Activated CD4-positive, alpha-beta T cell treated with anti-CD3 and anti-CD28 coated beads, Interleukin-2, amount 10 ng/mL, durations not matched to agents 7 days and 5 days (primary cell): ENCODE data around the gene KRT40. TPM values are rescaled to one million over a fixed set of nuclear protein-coding genes. Genes with fewer than 3 reads are reported as not detected.
"Not testable (repeated sequence)": the region's sequence is repeated elsewhere in the genome, so short reads cannot be mapped to it uniquely, and the experiment has no call there.

Experiments used
- CTCF ChIA-PET: fragments of 350-600 bp; sonication (Branson Sonifier 250); formaldehyde crosslinking; loops from one replicate; lab custom pipeline; 2021; ENCODE audit warnings: antibody characterized with exemption; lab: Charles Lee
- POLR2A ChIA-PET: fragments of 350-600 bp; sonication (Branson Sonifier 250); formaldehyde crosslinking; loops from one replicate; lab custom pipeline; 2021; ENCODE audit warnings: antibody characterized with exemption; lab: Charles Lee
- DNase-seq: peaks from one replicate; pipeline ENCODE4 v3.0.0-alpha.2; 2020
- H3K27ac Mint-ChIP-seq: one replicate; pipeline ENCODE4 v1.8.0; 2021; ENCODE audit warnings: mild to moderate bottlenecking, moderate library complexity, mixed read lengths
- H3K27me3 Mint-ChIP-seq: one replicate; pipeline ENCODE4 v1.8.0; 2021; ENCODE audit warnings: mixed read lengths
- H3K36me3 Mint-ChIP-seq: one replicate; pipeline ENCODE4 v1.8.0; 2021; ENCODE audit warnings: low read depth, mixed read lengths
- H3K4me1 Mint-ChIP-seq: one replicate; pipeline ENCODE4 v1.8.0; 2021; ENCODE audit warnings: mixed read lengths
- H3K4me3 Mint-ChIP-seq: one replicate; pipeline ENCODE4 v1.8.0; 2021; ENCODE audit warnings: mild to moderate bottlenecking, moderate library complexity, mixed read lengths
- H3K9me3 Mint-ChIP-seq: one replicate; pipeline ENCODE4 v1.8.0; 2021; ENCODE audit warnings: mixed read lengths
- total RNA-seq, 2 experiments: library from RNA; stranded (reverse); gene quantifications; one replicate each; pipeline ENCODE4 v1.2.3, GENCODE V29; 2021

The KRT40 gene
- total RNA-seq, 2 experiments from 2014 or later = not detected

DNA sequence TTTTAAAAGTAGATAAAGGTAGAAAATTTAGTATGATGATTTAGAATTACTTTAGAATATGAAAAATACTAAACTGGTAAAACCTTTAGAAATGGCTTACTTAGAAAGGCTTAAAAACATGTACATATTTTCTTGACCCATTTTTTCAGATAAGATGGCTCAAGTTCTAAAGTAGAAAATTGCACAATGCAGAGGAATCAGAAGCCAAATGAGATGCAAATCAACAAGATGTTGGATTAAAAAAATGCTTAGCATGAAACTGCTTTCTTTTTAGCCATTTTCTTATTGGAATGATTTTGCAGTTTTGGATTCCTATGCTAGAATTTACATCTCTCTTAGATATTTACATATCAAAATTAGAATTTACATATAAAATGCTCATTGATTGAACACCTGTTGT is 26.3 kb upstream of the KRT40 start:
- CTCF ChIA-PET = interaction anchor here (1.4 kb wide), 1 partner anchor 8 kb away, joined by 5 read pairs; no protein-coding TSS in a partner anchor
- Mint-ChIP-seq H3K4me1 (no peaks in the 10 kb centered on the region), H3K4me3 (no peak overlapping the region), H3K9me3 (no peaks in the 10 kb centered on the region), H3K27me3 (peaks cover 7% of the 10 kb centered on the region), H3K36me3 (no peaks in the 10 kb centered on the region), H3K27ac (no peak overlapping the region)
- POLR2A ChIA-PET = no interaction called here
- DNase-seq = no peak

DNA sequence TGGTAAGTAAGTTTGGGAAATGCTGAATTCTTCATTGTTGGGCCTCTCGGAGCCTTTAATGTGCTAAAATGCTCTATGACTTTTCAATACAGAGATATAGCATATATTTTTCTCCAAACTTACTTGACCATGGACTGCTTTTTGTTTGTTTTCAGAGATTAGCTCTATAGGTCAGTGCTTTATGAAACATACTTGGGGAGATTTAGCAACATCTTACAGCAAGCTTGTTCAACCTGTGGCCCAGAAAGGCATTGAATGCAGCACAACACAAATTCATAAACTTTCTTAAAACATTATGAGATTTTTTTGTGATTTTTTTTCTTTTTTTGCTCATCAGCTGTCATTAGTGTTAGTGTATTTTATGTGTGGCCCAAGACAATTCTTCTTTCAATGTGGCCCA is 25.8 kb upstream of the KRT40 start:
- ChIA-PET CTCF (interaction anchor here (1.4 kb wide), 1 partner anchor 8 kb away, joined by 5 read pairs; no protein-coding TSS in a partner anchor), POLR2A (interaction anchor here (0.7 kb wide), 1 partner anchor 65 kb away, joined by 3 read pairs; no protein-coding TSS in a partner anchor)
- Mint-ChIP-seq H3K36me3 (no peaks in the 10 kb centered on the region), H3K4me1 (no peaks in the 10 kb centered on the region), H3K9me3 (no peaks in the 10 kb centered on the region), H3K27me3 (peaks cover 5% of the 10 kb centered on the region), H3K4me3 (no peak overlapping the region), H3K27ac (no peak overlapping the region)
- DNase-seq = no peak

- no peaks in the 10 kb centered on the region for H3K9me3 Mint-ChIP-seq
- POLR2A ChIA-PET = interaction anchor here (0.7 kb wide), 1 partner anchor 66 kb away, joined by 3 read pairs; no protein-coding TSS in a partner anchor
- no peaks in the 10 kb centered on the region for H3K36me3 Mint-ChIP-seq
- no peak for DNase-seq
- H3K4me1 Mint-ChIP-seq = no peaks in the 10 kb centered on the region
- H3K27me3 Mint-ChIP-seq = peaks cover 8% of the 10 kb centered on the region
- CTCF ChIA-PET = interaction anchor here (1.4 kb wide), 1 partner anchor 9 kb away, joined by 5 read pairs; no protein-coding TSS in a partner anchor
- no peak overlapping the region for H3K4me3 Mint-ChIP-seq
- no peak overlapping the region for H3K27ac Mint-ChIP-seq
Observed at GRCh38 chr17:41009301-41009760, 25.2 kb upstream of the KRT40 start.

DNA sequence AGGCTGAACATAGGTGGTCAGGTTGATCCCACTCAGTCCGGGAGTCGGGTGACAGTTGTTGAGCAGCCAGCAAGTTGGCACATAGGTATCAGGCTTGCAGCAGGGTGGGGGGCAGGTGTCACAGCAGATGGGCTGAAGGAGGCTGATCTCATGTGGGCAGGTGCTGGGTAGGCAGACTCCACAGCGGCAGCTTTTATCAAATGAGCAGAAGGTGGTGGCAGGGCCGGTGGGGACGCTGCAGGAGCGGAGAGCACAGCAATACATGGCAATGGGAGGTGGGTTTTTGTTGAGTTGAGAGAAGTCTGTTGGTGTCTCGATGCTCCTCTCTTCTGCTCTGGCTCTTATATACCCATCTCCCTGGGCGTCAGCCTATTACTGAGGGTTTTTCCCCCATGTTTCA is 24.7 kb upstream of the KRT40 start, which contains the start of gene KRTAP3-1:
TSS of gene KRTAP3-1 (minus strand) at position 318 of the 400 bp plus-strand sequence. CDS start at position 264, 54 bp downstream.
- Mint-ChIP-seq H3K4me3 (no peak within 1 kb of the TSS), H3K9me3 (no peaks in the 10 kb centered on the region), H3K27me3 (peaks cover 8% of the 10 kb centered on the region), H3K36me3 (no peaks in the 10 kb centered on the region), H3K27ac (no peak within 1 kb of the TSS), H3K4me1 (no peaks in the 10 kb centered on the region)
- POLR2A ChIA-PET = no interaction called here
- CTCF ChIA-PET = no interaction called here
- no peak for DNase-seq

DNA sequence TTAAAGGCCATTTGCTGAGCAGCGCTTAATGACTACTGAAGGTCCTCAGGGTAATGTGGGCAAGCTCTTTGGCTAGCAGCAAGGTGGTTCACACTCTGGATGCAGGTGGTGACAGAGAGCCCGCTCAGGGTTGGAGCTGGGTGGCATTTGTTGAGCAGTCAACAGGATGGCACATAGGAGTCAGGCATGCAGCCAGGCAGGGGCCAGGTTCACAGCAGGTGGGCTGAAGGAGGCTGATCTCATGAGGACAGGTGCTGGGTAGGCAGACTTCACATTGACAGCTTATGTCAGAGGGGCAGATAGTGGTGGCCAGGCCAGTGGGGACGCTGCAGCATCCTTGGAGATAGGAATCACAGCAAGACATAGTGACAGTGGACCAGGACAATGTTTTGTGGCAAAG is 20.3 kb upstream of the KRT40 start:
- Mint-ChIP-seq H3K4me1 (no peaks in the 10 kb centered on the region), H3K4me3 (no peak overlapping the region), H3K9me3 (no peaks in the 10 kb centered on the region), H3K27me3 (peaks cover 12% of the 10 kb centered on the region), H3K27ac (no peak overlapping the region), H3K36me3 (no peaks in the 10 kb centered on the region)
- ChIA-PET CTCF (no interaction called here), POLR2A (no interaction called here)
- DNase-seq = no peak

DNA sequence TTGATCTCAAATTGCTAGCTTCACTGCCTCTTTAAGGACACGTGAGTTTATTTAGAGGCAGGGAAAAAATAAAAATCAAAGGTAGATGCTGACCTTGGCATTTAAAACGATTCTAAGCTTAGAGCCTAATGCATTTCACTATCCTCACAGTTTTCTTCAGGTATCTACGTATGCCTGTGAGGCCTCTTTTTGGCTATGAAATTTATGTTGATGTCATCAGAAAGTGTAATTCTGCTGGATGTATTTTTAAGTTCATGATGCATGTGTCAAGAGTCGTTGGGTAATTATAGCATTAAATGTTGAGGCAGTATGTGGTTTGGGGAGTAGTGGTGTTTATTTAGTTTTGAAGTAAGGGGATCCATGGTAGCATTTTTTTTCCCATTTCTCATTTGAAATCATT is 19.8 kb upstream of the KRT40 start:
- no peak overlapping the region for H3K27ac Mint-ChIP-seq
- H3K4me3 Mint-ChIP-seq = no peak overlapping the region
- no peak for DNase-seq
- H3K4me1 Mint-ChIP-seq = no peaks in the 10 kb centered on the region
- peaks cover 17% of the 10 kb centered on the region for H3K27me3 Mint-ChIP-seq
- POLR2A ChIA-PET = no interaction called here
- CTCF ChIA-PET = no interaction called here
- no peaks in the 10 kb centered on the region for H3K36me3 Mint-ChIP-seq
- H3K9me3 Mint-ChIP-seq = no peaks in the 10 kb centered on the region

DNA sequence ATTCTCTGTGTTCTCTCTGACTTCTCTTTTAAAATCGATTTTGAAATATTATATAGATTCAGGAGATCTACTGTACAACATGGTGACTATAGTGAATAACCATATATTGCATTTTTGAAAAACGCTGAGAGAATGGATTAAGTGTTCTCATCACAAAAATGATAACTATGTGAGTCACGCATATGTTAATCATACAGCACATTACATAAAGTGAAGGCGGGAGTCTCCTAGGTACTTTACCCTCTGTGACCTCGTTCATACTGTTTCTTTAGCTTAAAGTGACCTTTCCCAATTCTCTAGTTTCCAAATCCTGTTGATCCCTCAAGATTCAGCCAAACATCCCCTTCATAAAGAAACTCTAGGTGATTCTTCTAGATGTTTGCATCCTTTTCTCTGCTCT is 18.7 kb upstream of the KRT40 start:
- Mint-ChIP-seq H3K9me3 (no peaks in the 10 kb centered on the region), H3K27me3 (peaks cover 23% of the 10 kb centered on the region), H3K4me1 (no peaks in the 10 kb centered on the region), H3K4me3 (no peak overlapping the region), H3K27ac (no peak overlapping the region), H3K36me3 (no peaks in the 10 kb centered on the region)
- ChIA-PET CTCF (no interaction called here), POLR2A (no interaction called here)
- DNase-seq = no peak

DNA sequence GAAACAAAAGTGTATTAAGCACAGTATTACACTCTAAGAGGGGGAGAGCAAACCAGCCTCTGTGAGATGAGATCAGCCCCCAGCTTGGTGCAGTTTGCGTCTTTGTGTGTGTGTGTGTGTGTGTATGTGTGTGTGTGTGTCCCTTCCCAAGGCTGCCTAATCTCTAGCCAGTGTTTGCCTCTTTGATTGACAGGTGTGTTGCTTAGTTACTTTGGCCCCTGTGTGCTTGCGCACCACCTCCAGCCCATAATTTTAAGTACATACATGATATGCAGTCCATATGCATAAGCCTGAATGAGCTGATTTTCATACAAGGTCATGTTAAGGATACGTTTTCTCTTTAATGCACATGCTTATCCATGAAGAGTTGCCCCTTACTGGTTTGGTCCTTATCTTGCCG is 17.7 kb upstream of the KRT40 start:
- POLR2A ChIA-PET = no interaction called here
- H3K9me3 Mint-ChIP-seq = no peaks in the 10 kb centered on the region
- peaks cover 33% of the 10 kb centered on the region for H3K27me3 Mint-ChIP-seq
- no peak overlapping the region for H3K4me3 Mint-ChIP-seq
- CTCF ChIA-PET = interaction anchor here (0.6 kb wide), 1 partner anchor 194 kb away, joined by 4 read pairs; no protein-coding TSS in a partner anchor
- H3K4me1 Mint-ChIP-seq = no peaks in the 10 kb centered on the region
- no peaks in the 10 kb centered on the region for H3K36me3 Mint-ChIP-seq
- H3K27ac Mint-ChIP-seq = no peak overlapping the region
- no peak for DNase-seq

DNA sequence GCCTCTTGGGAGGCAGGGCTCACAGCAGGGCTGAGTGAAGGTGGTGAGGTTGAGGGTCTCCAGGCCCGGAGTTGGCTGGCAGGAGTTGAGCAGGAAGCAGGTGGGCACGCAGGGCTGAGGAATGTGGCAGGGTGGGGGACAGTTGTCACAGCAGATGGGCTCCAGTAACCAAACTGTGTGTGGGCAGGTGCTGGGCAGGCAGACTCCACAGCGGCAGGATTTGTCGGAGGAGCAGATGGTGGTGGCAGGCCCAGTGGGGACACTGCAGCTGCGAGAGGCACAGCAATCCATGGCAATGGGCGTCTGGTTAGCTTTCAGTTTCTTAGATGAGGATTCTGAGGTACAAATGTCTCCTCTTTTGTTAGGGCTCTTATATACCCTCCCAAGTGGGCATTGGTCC is 15.4 kb upstream of the KRT40 start, which contains the start of gene KRTAP3-2:
TSS of gene KRTAP3-2 (minus strand) at position 344 of the 400 bp plus-strand sequence. CDS start at position 291, 53 bp downstream.
- POLR2A ChIA-PET, H3K4me1 Mint-ChIP-seq, DNase-seq, H3K27ac Mint-ChIP-seq, H3K4me3 Mint-ChIP-seq, H3K9me3 Mint-ChIP-seq, H3K36me3 Mint-ChIP-seq, CTCF ChIA-PET: not testable (repeated sequence)
- peaks cover 37% of the 10 kb centered on the region for H3K27me3 Mint-ChIP-seq

- H3K27ac Mint-ChIP-seq = no peak overlapping the region
- H3K36me3 Mint-ChIP-seq = no peaks in the 10 kb centered on the region
- no peaks in the 10 kb centered on the region for H3K4me1 Mint-ChIP-seq
- DNase-seq = no peak
- no peak overlapping the region for H3K4me3 Mint-ChIP-seq
- ChIA-PET POLR2A (no interaction called here), CTCF (interaction anchor here (0.9 kb wide), 1 partner anchor 552 kb away, joined by 3 read pairs; no protein-coding TSS in a partner anchor)
- H3K9me3 Mint-ChIP-seq = no peaks in the 10 kb centered on the region
- peaks cover 48% of the 10 kb centered on the region for H3K27me3 Mint-ChIP-seq
Observed at GRCh38 chr17:40997361-40997760, 13.2 kb upstream of the KRT40 start.

- DNase-seq = no peak
- Mint-ChIP-seq H3K27me3 (peaks cover 52% of the 10 kb centered on the region), H3K27ac (no peak overlapping the region), H3K4me3 (no peak overlapping the region), H3K9me3 (no peaks in the 10 kb centered on the region), H3K36me3 (no peaks in the 10 kb centered on the region), H3K4me1 (no peaks in the 10 kb centered on the region)
- CTCF ChIA-PET = interaction anchor here (0.9 kb wide), 1 partner anchor 552 kb away, joined by 3 read pairs; no protein-coding TSS in a partner anchor
- POLR2A ChIA-PET = no interaction called here
Observed at GRCh38 chr17:40996829-40997228, 12.7 kb upstream of the KRT40 start.

DNA sequence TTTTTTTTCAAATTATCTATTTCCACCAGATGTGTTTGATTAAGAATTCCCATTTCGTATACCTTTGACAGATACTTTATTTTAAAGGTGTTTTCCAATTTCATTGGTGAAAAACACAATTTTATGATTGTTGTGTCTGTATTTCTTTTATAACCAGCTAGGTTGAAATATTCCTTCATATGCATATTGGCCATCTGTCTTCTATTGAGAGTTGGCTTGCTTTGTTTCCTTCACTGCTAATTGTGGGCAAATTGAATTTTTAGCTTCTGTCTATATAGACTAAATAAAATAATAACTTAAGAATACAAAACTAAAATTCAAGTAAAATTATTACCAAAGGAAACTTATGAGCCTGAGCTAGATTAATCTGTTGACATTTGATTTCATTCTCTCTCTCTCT is 11.0 kb upstream of the KRT40 start:
- no peaks in the 10 kb centered on the region for H3K36me3 Mint-ChIP-seq
- no peak overlapping the region for H3K27ac Mint-ChIP-seq
- ChIA-PET POLR2A (no interaction called here), CTCF (interaction anchor here (0.6 kb wide), 1 partner anchor 685 kb away, joined by 5 read pairs; no protein-coding TSS in a partner anchor)
- DNase-seq = no peak
- no peak overlapping the region for H3K4me3 Mint-ChIP-seq
- peaks cover 54% of the 10 kb centered on the region for H3K27me3 Mint-ChIP-seq
- no peaks in the 10 kb centered on the region for H3K9me3 Mint-ChIP-seq
- no peaks in the 10 kb centered on the region for H3K4me1 Mint-ChIP-seq

- Mint-ChIP-seq H3K4me1 (no peaks in the 10 kb centered on the region), H3K27ac (no peak within 1 kb of the TSS), H3K36me3 (no peaks in the 10 kb centered on the region), H3K27me3 (peaks cover 55% of the 10 kb centered on the region), H3K9me3 (no peaks in the 10 kb centered on the region), H3K4me3 (no peak within 1 kb of the TSS)
- POLR2A ChIA-PET = no interaction called here
- CTCF ChIA-PET = no interaction called here
- DNase-seq = no peak
Observed at GRCh38 chr17:40993839-40994238, 9.7 kb upstream of the KRT40 start, which contains the start of gene KRTAP3-3. Gene KRTAP3-3, minus strand, starts transcription at chr17:40994164. Its CDS starts 67 bp downstream, at chr17:40994097.
